GM23338 (cell line): ENCODE results near the gene RFX8. TPM values are rescaled to one million over a fixed set of nuclear protein-coding genes. Genes with fewer than 3 reads are reported as not detected.

Experiments used
- ATAC-seq: fragments of 200-7000 bp; cut with Tn5 transposase; 3 replicates; pipeline ENCODE4 v1.9.1; 2020
- DNase-seq: peaks from one replicate; pipeline ENCODE4 v3.0.0-alpha.2; 2015; ENCODE audit warnings: low spot score
- H2AFZ ChIP-seq: fragments of 200-600 bp; sonication (generic); 2 replicates; pipeline ENCODE4 v1.8.0; 2016; ENCODE audit warnings: antibody characterized with exemption, mild to moderate bottlenecking, moderate library complexity
- H3F3A ChIP-seq: fragments of 200-600 bp; sonication (generic); replicated peaks from 2 replicates; pipeline ENCODE4 v1.8.0; 2017; ENCODE audit warnings: antibody characterized with exemption, mixed run types, low read depth
- H3K27ac ChIP-seq: fragments of 200-600 bp; sonication (generic); 2 replicates; pipeline ENCODE4 v1.6.1; 2016; ENCODE audit warnings: low read depth
- H3K27me3 ChIP-seq: fragments of 200-600 bp; sonication (generic); 2 replicates; pipeline ENCODE4 v1.8.0; 2016; ENCODE audit warnings: mild to moderate bottlenecking, mixed run types, moderate library complexity; ENCODE audit not compliant: insufficient read depth
- H3K36me3 ChIP-seq: fragments of 200-600 bp; sonication (generic); 2 replicates; pipeline ENCODE4 v1.8.0; 2016; ENCODE audit warnings: mild to moderate bottlenecking; ENCODE audit not compliant: insufficient read depth
- H3K4me1 ChIP-seq: fragments of 200-600 bp; sonication (generic); 2 replicates; pipeline ENCODE4 v1.8.0; 2016; ENCODE audit warnings: mild to moderate bottlenecking, moderate library complexity; ENCODE audit not compliant: insufficient read depth
- H3K4me2 ChIP-seq: fragments of 200-600 bp; sonication (generic); 2 replicates; pipeline ENCODE4 v1.7.1; 2017; ENCODE audit warnings: mixed run types
- H3K4me3 ChIP-seq: fragments of 200-600 bp; sonication (generic); 2 replicates; pipeline ENCODE4 v1.6.1; 2016; ENCODE audit warnings: mixed run types
- H3K79me2 ChIP-seq: fragments of 200-600 bp; sonication (generic); replicated peaks from 2 replicates; pipeline ENCODE4 v1.8.0; 2017; ENCODE audit warnings: mild to moderate bottlenecking; ENCODE audit not compliant: insufficient read depth
- H3K9me2 ChIP-seq: fragments of 200-600 bp; sonication (generic); 2 replicates; pipeline ENCODE4 v1.8.0; 2017; ENCODE audit not compliant: insufficient read depth
- H4K20me1 ChIP-seq: fragments of 200-600 bp; sonication (generic); replicated peaks from 2 replicates; pipeline ENCODE4 v1.8.0; 2017; ENCODE audit warnings: mild to moderate bottlenecking; ENCODE audit not compliant: insufficient read depth
- H3K27ac Mint-ChIP-seq: 2 replicates; pipeline ENCODE4 v1.8.0; 2020; ENCODE audit warnings: inconsistent platforms, mild to moderate bottlenecking, moderate library complexity, mixed read lengths
- H3K27me3 Mint-ChIP-seq: 3 replicates; pipeline ENCODE4 v1.8.0; 2022; ENCODE audit warnings: low read depth, mild to moderate bottlenecking, moderate library complexity, mixed read lengths, inconsistent platforms; ENCODE audit not compliant: insufficient read depth, poor library complexity
- H3K36me3 Mint-ChIP-seq: 3 replicates; pipeline ENCODE4 v1.8.0; 2021; ENCODE audit warnings: low read depth, mild to moderate bottlenecking, inconsistent platforms, moderate library complexity, mixed read lengths
- H3K4me1 Mint-ChIP-seq: 3 replicates; pipeline ENCODE4 v1.8.0; 2020; ENCODE audit warnings: mild to moderate bottlenecking, inconsistent platforms, mixed read lengths
- H3K4me3 Mint-ChIP-seq: 3 replicates; pipeline ENCODE4 v1.8.0; 2021; ENCODE audit warnings: moderate library complexity, mild to moderate bottlenecking, inconsistent platforms, mixed read lengths
- H3K9me3 Mint-ChIP-seq: 3 replicates; pipeline ENCODE4 v1.8.0; 2020; ENCODE audit warnings: moderate library complexity, mild to moderate bottlenecking, inconsistent platforms, mixed read lengths
- ETS1 ChIP-seq: IDR thresholded peaks from 2 replicates; pipeline ENCODE4 v1.6.1; 2016; ENCODE audit warnings: antibody characterized with exemption
- POLR2AphosphoS5 ChIP-seq: IDR thresholded peaks from 2 replicates; pipeline ENCODE4 v1.6.1; 2016; ENCODE audit warnings: antibody characterized with exemption, low read depth
- STAT1 ChIP-seq: IDR thresholded peaks from one replicate; pipeline ENCODE4 v1.6.1; 2016; ENCODE audit warnings: antibody characterized with exemption; ENCODE audit not compliant: unreplicated experiment
- ZNF331 ChIP-seq: fragments of 250-450 bp; sonication (Bioruptor Pico); IDR thresholded peaks from 2 replicates; pipeline ENCODE4 v1.5.0; 2020; ENCODE audit warnings: low read depth, mild to moderate bottlenecking, moderate library complexity
- polyA plus RNA-seq: library from polyadenylated mRNA; unstranded; fragments of >200 nt; fragmentation: Nextera tagmentation; extraction: Ambion mirVana; gene quantifications from 2 replicates; pipeline ENCODE4 v1.2.1, GENCODE V29; 2016
- total RNA-seq: library from RNA; depleted of rRNA; stranded (reverse); fragments of >200 nt; shearing (Covaris generic); gene quantifications from 2 replicates; pipeline ENCODE4 v1.2.3, GENCODE V29; 2014
- TF ChIP-seq, protein P1 (sequence below): IDR thresholded peaks from one replicate; pipeline ENCODE4 v1.6.1; 2018; ENCODE audit warnings: antibody characterized with exemption; ENCODE audit not compliant: unreplicated experiment
- TF ChIP-seq, protein P2 (sequence below): fragments of 250-450 bp; sonication (Bioruptor Pico); IDR thresholded peaks from 2 replicates; pipeline ENCODE4 v1.5.0; 2020; ENCODE audit warnings: mild to moderate bottlenecking, moderate library complexity

Gene RFX8
- total and polyA plus RNA-seq, 2 experiments from 2014 or later: 0.65 to 1.5 TPM

- ATAC-seq: no peak
- no peaks in the 10 kb centered on the region for H3K36me3 Mint-ChIP-seq
- peaks cover 3% of the 10 kb centered on the region for H3K27me3 Mint-ChIP-seq
- DNase-seq: no peak
- Histone ChIP-seq H4K20me1 (no peaks in the 10 kb centered on the region), H3F3A (no peaks in the 10 kb centered on the region), H3K4me2 (no peak overlapping the region), H3K27me3 (no peaks in the 10 kb centered on the region), H3K9me2 (no peaks in the 10 kb centered on the region), H2AFZ (no peak overlapping the region), H3K4me3 (no peak overlapping the region), H3K4me1 (0 out of 2 replicates have a peak, but pooled peaks cover 6% of the 10 kb centered on the region), H3K27ac (no peak overlapping the region), H3K79me2 (no peaks in the 10 kb centered on the region), H3K36me3 (no peaks in the 10 kb centered on the region)
- TF ChIP-seq, protein P1, sequence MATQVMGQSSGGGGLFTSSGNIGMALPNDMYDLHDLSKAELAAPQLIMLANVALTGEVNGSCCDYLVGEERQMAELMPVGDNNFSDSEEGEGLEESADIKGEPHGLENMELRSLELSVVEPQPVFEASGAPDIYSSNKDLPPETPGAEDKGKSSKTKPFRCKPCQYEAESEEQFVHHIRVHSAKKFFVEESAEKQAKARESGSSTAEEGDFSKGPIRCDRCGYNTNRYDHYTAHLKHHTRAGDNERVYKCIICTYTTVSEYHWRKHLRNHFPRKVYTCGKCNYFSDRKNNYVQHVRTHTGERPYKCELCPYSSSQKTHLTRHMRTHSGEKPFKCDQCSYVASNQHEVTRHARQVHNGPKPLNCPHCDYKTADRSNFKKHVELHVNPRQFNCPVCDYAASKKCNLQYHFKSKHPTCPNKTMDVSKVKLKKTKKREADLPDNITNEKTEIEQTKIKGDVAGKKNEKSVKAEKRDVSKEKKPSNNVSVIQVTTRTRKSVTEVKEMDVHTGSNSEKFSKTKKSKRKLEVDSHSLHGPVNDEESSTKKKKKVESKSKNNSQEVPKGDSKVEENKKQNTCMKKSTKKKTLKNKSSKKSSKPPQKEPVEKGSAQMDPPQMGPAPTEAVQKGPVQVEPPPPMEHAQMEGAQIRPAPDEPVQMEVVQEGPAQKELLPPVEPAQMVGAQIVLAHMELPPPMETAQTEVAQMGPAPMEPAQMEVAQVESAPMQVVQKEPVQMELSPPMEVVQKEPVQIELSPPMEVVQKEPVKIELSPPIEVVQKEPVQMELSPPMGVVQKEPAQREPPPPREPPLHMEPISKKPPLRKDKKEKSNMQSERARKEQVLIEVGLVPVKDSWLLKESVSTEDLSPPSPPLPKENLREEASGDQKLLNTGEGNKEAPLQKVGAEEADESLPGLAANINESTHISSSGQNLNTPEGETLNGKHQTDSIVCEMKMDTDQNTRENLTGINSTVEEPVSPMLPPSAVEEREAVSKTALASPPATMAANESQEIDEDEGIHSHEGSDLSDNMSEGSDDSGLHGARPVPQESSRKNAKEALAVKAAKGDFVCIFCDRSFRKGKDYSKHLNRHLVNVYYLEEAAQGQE: no peak
- TF ChIP-seq ETS1: no peak
- TF ChIP-seq ZNF331 (CRISPR knock-in tag): no peak
- TF ChIP-seq STAT1: no peak
- TF ChIP-seq POLR2AphosphoS5: no peak
- TF ChIP-seq, protein P2, sequence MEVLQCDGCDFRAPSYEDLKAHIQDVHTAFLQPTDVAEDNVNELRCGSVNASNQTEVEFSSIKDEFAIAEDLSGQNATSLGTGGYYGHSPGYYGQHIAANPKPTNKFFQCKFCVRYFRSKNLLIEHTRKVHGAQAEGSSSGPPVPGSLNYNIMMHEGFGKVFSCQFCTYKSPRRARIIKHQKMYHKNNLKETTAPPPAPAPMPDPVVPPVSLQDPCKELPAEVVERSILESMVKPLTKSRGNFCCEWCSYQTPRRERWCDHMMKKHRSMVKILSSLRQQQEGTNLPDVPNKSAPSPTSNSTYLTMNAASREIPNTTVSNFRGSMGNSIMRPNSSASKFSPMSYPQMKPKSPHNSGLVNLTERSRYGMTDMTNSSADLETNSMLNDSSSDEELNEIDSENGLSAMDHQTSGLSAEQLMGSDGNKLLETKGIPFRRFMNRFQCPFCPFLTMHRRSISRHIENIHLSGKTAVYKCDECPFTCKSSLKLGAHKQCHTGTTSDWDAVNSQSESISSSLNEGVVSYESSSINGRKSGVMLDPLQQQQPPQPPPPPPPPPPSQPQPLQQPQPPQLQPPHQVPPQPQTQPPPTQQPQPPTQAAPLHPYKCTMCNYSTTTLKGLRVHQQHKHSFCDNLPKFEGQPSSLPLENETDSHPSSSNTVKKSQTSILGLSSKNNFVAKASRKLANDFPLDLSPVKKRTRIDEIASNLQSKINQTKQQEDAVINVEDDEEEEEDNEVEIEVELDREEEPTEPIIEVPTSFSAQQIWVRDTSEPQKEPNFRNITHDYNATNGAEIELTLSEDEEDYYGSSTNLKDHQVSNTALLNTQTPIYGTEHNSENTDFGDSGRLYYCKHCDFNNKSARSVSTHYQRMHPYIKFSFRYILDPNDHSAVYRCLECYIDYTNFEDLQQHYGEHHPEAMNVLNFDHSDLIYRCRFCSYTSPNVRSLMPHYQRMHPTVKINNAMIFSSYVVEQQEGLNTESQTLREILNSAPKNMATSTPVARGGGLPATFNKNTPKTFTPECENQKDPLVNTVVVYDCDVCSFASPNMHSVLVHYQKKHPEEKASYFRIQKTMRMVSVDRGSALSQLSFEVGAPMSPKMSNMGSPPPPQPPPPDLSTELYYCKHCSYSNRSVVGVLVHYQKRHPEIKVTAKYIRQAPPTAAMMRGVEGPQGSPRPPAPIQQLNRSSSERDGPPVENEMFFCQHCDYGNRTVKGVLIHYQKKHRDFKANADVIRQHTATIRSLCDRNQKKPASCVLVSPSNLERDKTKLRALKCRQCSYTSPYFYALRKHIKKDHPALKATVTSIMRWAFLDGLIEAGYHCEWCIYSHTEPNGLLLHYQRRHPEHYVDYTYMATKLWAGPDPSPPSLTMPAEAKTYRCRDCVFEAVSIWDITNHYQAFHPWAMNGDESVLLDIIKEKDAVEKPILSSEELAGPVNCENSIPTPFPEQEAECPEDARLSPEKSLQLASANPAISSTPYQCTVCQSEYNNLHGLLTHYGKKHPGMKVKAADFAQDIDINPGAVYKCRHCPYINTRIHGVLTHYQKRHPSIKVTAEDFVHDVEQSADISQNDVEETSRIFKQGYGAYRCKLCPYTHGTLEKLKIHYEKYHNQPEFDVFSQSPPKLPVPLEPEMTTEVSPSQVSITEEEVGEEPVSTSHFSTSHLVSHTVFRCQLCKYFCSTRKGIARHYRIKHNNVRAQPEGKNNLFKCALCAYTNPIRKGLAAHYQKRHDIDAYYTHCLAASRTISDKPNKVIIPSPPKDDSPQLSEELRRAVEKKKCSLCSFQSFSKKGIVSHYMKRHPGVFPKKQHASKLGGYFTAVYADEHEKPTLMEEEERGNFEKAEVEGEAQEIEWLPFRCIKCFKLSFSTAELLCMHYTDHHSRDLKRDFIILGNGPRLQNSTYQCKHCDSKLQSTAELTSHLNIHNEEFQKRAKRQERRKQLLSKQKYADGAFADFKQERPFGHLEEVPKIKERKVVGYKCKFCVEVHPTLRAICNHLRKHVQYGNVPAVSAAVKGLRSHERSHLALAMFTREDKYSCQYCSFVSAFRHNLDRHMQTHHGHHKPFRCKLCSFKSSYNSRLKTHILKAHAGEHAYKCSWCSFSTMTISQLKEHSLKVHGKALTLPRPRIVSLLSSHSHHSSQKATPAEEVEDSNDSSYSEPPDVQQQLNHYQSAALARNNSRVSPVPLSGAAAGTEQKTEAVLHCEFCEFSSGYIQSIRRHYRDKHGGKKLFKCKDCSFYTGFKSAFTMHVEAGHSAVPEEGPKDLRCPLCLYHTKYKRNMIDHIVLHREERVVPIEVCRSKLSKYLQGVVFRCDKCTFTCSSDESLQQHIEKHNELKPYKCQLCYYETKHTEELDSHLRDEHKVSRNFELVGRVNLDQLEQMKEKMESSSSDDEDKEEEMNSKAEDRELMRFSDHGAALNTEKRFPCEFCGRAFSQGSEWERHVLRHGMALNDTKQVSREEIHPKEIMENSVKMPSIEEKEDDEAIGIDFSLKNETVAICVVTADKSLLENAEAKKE (CRISPR knock-in tag): no peak
- H3K4me1 Mint-ChIP-seq: peaks cover 24% of the 10 kb centered on the region
- no peak overlapping the region for H3K4me3 Mint-ChIP-seq
- no peak overlapping the region for H3K27ac Mint-ChIP-seq
- no peaks in the 10 kb centered on the region for H3K9me3 Mint-ChIP-seq
Observed at GRCh38 chr2:101362777-101363176, 112.1 kb downstream of the RFX8 start.
